Neural cell (in vitro differentiated cells): ENCODE results near the gene CAPN10. TPM values are rescaled to one million over a fixed set of nuclear protein-coding genes. Genes with fewer than 3 reads are reported as not detected.

Experiments
- H2AFZ ChIP-seq: fragments of 200-600, 300-800 bp; sonication (generic), shearing (Covaris generic); 2 replicates; pipeline ENCODE4 v1.6.0; 2014; ENCODE audit warnings: low read depth, mild to moderate bottlenecking, antibody characterized with exemption, low read length, moderate library complexity
- H3F3A ChIP-seq: fragments of 200-600 bp; shearing (Covaris generic); 2 replicates; pipeline ENCODE4 v1.6.1; 2016; ENCODE audit warnings: mild to moderate bottlenecking, moderate library complexity, mixed read lengths, antibody characterized with exemption, low read length; ENCODE audit not compliant: insufficient read depth, poor library complexity, severe bottlenecking
- H3K27ac ChIP-seq: fragments of 200-600, 300-800 bp; sonication (generic), shearing (Covaris generic); 2 replicates; pipeline ENCODE4 v1.5.1; 2014; ENCODE audit warnings: mild to moderate bottlenecking, low read length, moderate library complexity
- H3K27me3 ChIP-seq: fragments of 300-800, 200-600 bp; sonication (generic), shearing (Covaris generic); 2 replicates; pipeline ENCODE4 v1.6.0; 2014; ENCODE audit warnings: mild to moderate bottlenecking, low read depth, low read length, moderate library complexity; ENCODE audit not compliant: insufficient read depth
- H3K36me3 ChIP-seq: fragments of 300-800, 200-600 bp; sonication (generic), shearing (Covaris generic); 2 replicates; pipeline ENCODE4 v1.5.1; 2014; ENCODE audit warnings: mild to moderate bottlenecking, antibody characterized with exemption, low read length, moderate library complexity; ENCODE audit not compliant: insufficient read depth
- H3K4me2 ChIP-seq: fragments of 300-800, 200-600 bp; sonication (generic), shearing (Covaris generic); 2 replicates; pipeline ENCODE4 v1.6.0; 2014; ENCODE audit warnings: mild to moderate bottlenecking, low read length
- H3K4me3 ChIP-seq: fragments of 300-800, 200-600 bp; sonication (generic), shearing (Covaris generic); 2 replicates; pipeline ENCODE4 v1.5.1; 2014; ENCODE audit warnings: mild to moderate bottlenecking, low read length, moderate library complexity
- H3K79me2 ChIP-seq: fragments of 200-600 bp; shearing (Covaris generic); replicated peaks from 2 replicates; pipeline ENCODE4 v1.6.0; 2014; ENCODE audit warnings: mild to moderate bottlenecking, low read length, moderate library complexity; ENCODE audit not compliant: insufficient read depth
- H3K9ac ChIP-seq: fragments of 300-800, 200-600 bp; sonication (generic), shearing (Covaris generic); 2 replicates; pipeline ENCODE4 v1.6.1; 2016; ENCODE audit warnings: mild to moderate bottlenecking, low read length, mixed read lengths
- H3K9me2 ChIP-seq: fragments of 200-600 bp; shearing (Covaris generic); 2 replicates; pipeline ENCODE4 v1.6.1; 2016; ENCODE audit warnings: mild to moderate bottlenecking, low read length, mixed read lengths; ENCODE audit not compliant: insufficient read depth
- H3K9me3 ChIP-seq: fragments of 200-600, 300-800 bp; sonication (generic), shearing (Covaris generic); 2 replicates; pipeline ENCODE4 v1.6.1; 2016; ENCODE audit warnings: mild to moderate bottlenecking, mixed run types, low read length, moderate library complexity, mixed read lengths
- H4K20me1 ChIP-seq: fragments of 200-600 bp; shearing (Covaris generic); 2 replicates; pipeline ENCODE4 v1.6.1; 2016; ENCODE audit warnings: mild to moderate bottlenecking, mixed run types; ENCODE audit not compliant: insufficient read depth
- EP300 ChIP-seq: fragments of 450-650 bp; conservative IDR thresholded peaks from 2 replicates; pipeline ENCODE4 v1.6.1; 2014; ENCODE audit warnings: antibody characterized with exemption, mild to moderate bottlenecking, moderate library complexity; ENCODE audit not compliant: poor library complexity, severe bottlenecking
- EZH2 ChIP-seq: fragments of 200-600, 300-800 bp; shearing (Covaris generic), sonication (generic); IDR thresholded peaks from 2 replicates; pipeline ENCODE4 v1.6.1; 2014; ENCODE audit warnings: antibody characterized with exemption, low read length, borderline replicate concordance, mild to moderate bottlenecking; ENCODE audit not compliant: insufficient read depth, poor library complexity, severe bottlenecking
- MXI1 ChIP-seq: fragments of 450-650 bp; conservative IDR thresholded peaks from 2 replicates; pipeline ENCODE4 v1.6.1; 2014; ENCODE audit warnings: antibody characterized with exemption, mild to moderate bottlenecking; ENCODE audit not compliant: poor library complexity, severe bottlenecking
- POLR2AphosphoS5 ChIP-seq: IDR thresholded peaks from 2 replicates; pipeline ENCODE4 v1.6.1; 2012
- RAD21 ChIP-seq: fragments of 450-650 bp; conservative IDR thresholded peaks from 2 replicates; pipeline ENCODE4 v1.6.1; 2014; ENCODE audit warnings: antibody characterized with exemption, mild to moderate bottlenecking, moderate library complexity
- SMC3 ChIP-seq: fragments of 450-650 bp; conservative IDR thresholded peaks from 2 replicates; pipeline ENCODE4 v1.6.1; 2014; ENCODE audit warnings: antibody characterized with exemption, mild to moderate bottlenecking, moderate library complexity; ENCODE audit not compliant: poor library complexity
- TAF1 ChIP-seq: IDR thresholded peaks from 2 replicates; pipeline ENCODE4 v1.6.1; 2012; ENCODE audit warnings: low read depth
- polyA plus RNA-seq: library from polyadenylated mRNA; depleted of rRNA; stranded (reverse); fragments of >200 nt; gene quantifications from 2 replicates; pipeline ENCODE4 v1.2.3, GENCODE V29; 2014
- TF ChIP-seq, protein P1 (sequence below): IDR thresholded peaks from 2 replicates; pipeline ENCODE4 v1.6.1; 2012; ENCODE audit warnings: borderline replicate concordance
- TF ChIP-seq, protein P2 (sequence below): fragments of 450-650 bp; IDR thresholded peaks from 2 replicates; pipeline ENCODE4 v1.5.1; 2014; ENCODE audit warnings: antibody characterized with exemption, mild to moderate bottlenecking, moderate library complexity; ENCODE audit not compliant: poor library complexity, severe bottlenecking

CAPN10 gene
- polyA plus RNA-seq, 1 donor from 2014 or later = 120 TPM

DNA sequence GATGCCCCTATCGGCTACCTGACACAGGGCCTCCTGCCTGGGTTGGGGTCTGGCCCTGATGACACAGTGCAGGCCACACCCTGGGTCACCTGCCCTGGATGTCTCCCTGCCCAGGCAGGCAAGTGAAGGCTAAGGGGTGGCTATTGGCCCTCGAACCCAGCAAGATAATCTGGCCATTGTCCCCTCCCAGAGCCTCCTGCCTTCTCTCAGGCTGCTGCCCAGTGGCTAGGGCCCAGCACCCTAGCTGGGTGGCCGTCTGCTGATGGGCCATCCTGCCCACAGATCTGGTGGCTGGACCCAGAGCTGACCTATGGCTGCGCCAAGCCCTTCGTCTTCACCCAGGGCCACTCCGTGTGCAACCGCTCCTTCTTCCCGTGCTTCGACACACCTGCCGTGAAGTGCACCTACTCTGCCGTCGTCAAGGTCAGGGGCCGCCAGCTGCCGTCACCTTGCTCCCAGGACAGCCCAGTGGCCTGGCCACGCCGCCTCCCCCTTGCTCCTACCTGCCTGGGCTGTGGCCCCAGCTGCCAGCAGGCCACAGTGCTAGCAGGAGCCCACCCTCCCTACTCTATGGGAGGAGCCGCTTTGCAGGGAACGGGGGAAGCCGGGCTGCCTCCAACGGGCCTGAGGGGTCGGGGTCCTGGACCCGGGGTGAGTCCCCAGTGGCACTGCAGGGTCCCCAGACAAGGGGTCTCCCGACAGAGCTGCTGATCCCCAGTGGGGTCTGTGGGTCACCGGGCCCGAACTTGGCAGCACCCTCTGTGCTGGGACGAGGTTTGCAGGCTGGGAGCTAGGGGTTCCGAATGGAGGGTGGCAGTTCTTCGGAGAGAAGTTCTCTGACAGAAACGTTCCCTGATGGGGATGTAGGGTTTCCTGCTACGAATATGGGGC is 14.1 kb upstream of the CAPN10 start:
- Histone ChIP-seq H2AFZ (no peak overlapping the region), H3K36me3 (no peaks in the 10 kb centered on the region), H3K27ac (no peak overlapping the region), H4K20me1 (no peaks in the 10 kb centered on the region), H3K4me3 (no peak overlapping the region), H3K4me2 (no peak overlapping the region), H3K9me2 (no peaks in the 10 kb centered on the region), H3K9ac (no peak overlapping the region), H3K79me2 (peaks cover 6% of the 10 kb centered on the region), H3K9me3 (no peaks in the 10 kb centered on the region), H3F3A (peaks cover 2% of the 10 kb centered on the region), H3K27me3 (no peaks in the 10 kb centered on the region)
- TF ChIP-seq SMC3 (no peak), MXI1 (no peak), RAD21 (no peak), EP300 (no peak), POLR2AphosphoS5 (no peak), EZH2 (no peak), TAF1 (no peak)
- TF ChIP-seq, protein P1, sequence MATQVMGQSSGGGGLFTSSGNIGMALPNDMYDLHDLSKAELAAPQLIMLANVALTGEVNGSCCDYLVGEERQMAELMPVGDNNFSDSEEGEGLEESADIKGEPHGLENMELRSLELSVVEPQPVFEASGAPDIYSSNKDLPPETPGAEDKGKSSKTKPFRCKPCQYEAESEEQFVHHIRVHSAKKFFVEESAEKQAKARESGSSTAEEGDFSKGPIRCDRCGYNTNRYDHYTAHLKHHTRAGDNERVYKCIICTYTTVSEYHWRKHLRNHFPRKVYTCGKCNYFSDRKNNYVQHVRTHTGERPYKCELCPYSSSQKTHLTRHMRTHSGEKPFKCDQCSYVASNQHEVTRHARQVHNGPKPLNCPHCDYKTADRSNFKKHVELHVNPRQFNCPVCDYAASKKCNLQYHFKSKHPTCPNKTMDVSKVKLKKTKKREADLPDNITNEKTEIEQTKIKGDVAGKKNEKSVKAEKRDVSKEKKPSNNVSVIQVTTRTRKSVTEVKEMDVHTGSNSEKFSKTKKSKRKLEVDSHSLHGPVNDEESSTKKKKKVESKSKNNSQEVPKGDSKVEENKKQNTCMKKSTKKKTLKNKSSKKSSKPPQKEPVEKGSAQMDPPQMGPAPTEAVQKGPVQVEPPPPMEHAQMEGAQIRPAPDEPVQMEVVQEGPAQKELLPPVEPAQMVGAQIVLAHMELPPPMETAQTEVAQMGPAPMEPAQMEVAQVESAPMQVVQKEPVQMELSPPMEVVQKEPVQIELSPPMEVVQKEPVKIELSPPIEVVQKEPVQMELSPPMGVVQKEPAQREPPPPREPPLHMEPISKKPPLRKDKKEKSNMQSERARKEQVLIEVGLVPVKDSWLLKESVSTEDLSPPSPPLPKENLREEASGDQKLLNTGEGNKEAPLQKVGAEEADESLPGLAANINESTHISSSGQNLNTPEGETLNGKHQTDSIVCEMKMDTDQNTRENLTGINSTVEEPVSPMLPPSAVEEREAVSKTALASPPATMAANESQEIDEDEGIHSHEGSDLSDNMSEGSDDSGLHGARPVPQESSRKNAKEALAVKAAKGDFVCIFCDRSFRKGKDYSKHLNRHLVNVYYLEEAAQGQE = no peak
- TF ChIP-seq, protein P2, sequence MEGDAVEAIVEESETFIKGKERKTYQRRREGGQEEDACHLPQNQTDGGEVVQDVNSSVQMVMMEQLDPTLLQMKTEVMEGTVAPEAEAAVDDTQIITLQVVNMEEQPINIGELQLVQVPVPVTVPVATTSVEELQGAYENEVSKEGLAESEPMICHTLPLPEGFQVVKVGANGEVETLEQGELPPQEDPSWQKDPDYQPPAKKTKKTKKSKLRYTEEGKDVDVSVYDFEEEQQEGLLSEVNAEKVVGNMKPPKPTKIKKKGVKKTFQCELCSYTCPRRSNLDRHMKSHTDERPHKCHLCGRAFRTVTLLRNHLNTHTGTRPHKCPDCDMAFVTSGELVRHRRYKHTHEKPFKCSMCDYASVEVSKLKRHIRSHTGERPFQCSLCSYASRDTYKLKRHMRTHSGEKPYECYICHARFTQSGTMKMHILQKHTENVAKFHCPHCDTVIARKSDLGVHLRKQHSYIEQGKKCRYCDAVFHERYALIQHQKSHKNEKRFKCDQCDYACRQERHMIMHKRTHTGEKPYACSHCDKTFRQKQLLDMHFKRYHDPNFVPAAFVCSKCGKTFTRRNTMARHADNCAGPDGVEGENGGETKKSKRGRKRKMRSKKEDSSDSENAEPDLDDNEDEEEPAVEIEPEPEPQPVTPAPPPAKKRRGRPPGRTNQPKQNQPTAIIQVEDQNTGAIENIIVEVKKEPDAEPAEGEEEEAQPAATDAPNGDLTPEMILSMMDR = no peak

DNA sequence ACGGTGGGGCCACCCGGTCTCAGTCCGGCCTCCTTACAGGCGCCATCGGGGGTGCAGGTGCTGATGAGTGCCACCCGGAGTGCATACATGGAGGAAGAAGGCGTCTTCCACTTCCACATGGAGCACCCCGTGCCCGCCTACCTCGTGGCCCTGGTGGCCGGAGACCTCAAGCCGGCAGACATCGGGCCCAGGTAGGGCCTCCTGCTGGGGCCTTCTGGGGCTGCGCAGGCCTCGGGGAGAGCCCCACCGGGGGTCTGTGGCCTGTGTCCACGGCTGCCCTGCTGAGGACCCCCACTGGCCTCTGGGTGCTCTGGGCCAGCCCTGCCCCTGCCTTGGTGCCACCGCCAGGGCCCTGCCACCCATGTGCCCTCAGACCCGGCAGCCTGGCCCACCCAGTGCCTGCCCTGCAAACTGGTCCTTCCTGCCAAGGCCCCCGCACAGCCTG is 13.4 kb upstream of the CAPN10 start:
- Histone ChIP-seq H3K9me2 (no peaks in the 10 kb centered on the region), H3K27me3 (no peaks in the 10 kb centered on the region), H3K4me3 (no peak overlapping the region), H2AFZ (no peak overlapping the region), H3K79me2 (peaks cover 6% of the 10 kb centered on the region), H3K9me3 (no peaks in the 10 kb centered on the region), H3F3A (no peaks in the 10 kb centered on the region), H3K9ac (no peak overlapping the region), H3K4me2 (no peak overlapping the region), H3K36me3 (no peaks in the 10 kb centered on the region), H4K20me1 (no peaks in the 10 kb centered on the region), H3K27ac (no peak overlapping the region)
- TF ChIP-seq, protein P2 = no peak
- TF ChIP-seq TAF1 (no peak), POLR2AphosphoS5 (no peak), EP300 (no peak), EZH2 (no peak), RAD21 (no peak)
